Mucosa of rectum (tissue), 2 donors: ENCODE data around the gene CCSER1.
"Not testable (repeated sequence)": the region's sequence is repeated elsewhere in the genome, so short reads cannot be mapped to it uniquely, and the experiment has no call there.

ENCODE experiments used
- H3K27ac ChIP-seq, 2 donors: one replicate each; pipeline ENCODE4 v1.7.0; 2013; ENCODE audit warnings: inconsistent platforms in 2 of 2, low read depth in 2 of 2, low read length in 2 of 2
- H3K27me3 ChIP-seq, 2 donors: one replicate each; pipeline ENCODE4 v1.7.0; 2013; ENCODE audit warnings: low read length in 2 of 2; ENCODE audit not compliant: control insufficient read depth in 2 of 2, insufficient read depth in 2 of 2
- H3K36me3 ChIP-seq, 2 donors: one replicate each; pipeline ENCODE4 v1.7.0; 2013; ENCODE audit warnings: low read length in 2 of 2; ENCODE audit not compliant: control insufficient read depth in 2 of 2, insufficient read depth in 2 of 2
- H3K4me1 ChIP-seq, 2 donors: one replicate each; pipeline ENCODE4 v1.7.0; 2013; ENCODE audit warnings: low read length in 2 of 2, mild to moderate bottlenecking in 1 of 2; ENCODE audit not compliant: control insufficient read depth in 2 of 2, insufficient read depth in 2 of 2
- H3K4me3 ChIP-seq, 2 donors: one replicate each; pipeline ENCODE4 v1.7.0; 2013; ENCODE audit warnings: low read length in 2 of 2
- H3K9ac ChIP-seq, 2 donors: one replicate each; pipeline ENCODE4 v1.7.0; 2013; ENCODE audit warnings: low read length in 2 of 2, low read depth in 1 of 2, mild to moderate bottlenecking in 1 of 2
- H3K9me3 ChIP-seq, 2 donors: one replicate each; pipeline ENCODE4 v1.7.0; 2013; ENCODE audit warnings: low read length in 2 of 2; ENCODE audit not compliant: control insufficient read depth in 2 of 2
- donor health status: healthy.
- donor health status: Normal muscosa, but diverticular disease.

Gene CCSER1

DNA sequence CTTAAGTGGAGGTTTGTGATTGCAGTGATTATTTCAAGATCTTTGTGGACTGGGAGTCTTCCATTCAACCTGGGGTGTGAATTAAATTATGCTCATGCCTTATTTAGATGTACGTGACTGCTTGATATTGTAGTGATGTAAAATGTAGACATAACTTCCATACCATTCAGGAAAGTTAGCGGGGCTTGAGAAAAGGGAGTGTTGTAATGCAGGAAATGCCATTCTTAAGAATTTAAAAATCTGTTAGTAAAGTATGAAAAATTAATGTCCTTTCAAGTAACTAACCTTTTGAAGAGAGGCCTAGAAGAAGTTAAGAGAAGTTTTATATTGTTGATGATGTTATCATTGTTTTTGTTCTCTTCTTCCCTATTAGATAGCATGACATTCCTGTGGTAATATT, 318.2 kb downstream of the CCSER1 start:
- no peaks in the 10 kb centered on the region for H3K27me3 ChIP-seq
- H3K4me3 ChIP-seq: no peak overlapping the region
- no peak overlapping the region for H3K9ac ChIP-seq
- H3K4me1 ChIP-seq: no peaks in the 10 kb centered on the region
- no peaks in the 10 kb centered on the region for H3K36me3 ChIP-seq
- H3K9me3 ChIP-seq: peaks cover 0 to 3% of the 10 kb centered on the region in 2 donors
- H3K27ac ChIP-seq: no peak overlapping the region

DNA sequence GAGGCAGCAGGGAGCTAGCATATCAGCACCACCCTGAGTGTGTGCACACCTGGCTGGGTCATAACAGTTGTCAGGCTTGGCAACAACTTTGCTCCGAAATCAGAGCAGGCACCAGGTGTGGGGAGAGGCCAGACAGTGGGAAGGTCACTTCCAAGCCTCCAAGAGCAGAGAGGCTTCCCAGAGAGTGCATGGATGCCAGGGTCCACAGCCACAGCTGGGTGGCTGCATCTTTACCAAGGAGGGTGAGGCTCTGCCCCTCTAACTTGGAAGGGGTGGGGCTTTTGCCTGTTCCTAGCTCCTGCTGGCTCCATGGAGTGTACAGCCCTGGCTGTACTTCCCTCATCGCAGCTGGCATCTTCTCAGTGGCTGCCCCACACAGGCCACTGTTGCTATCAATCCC, 322.4 kb downstream of the CCSER1 start:
- no peak overlapping the region for H3K27ac ChIP-seq
- no peaks in the 10 kb centered on the region for H3K27me3 ChIP-seq
- H3K36me3 ChIP-seq: no peaks in the 10 kb centered on the region
- H3K4me3 ChIP-seq: no peak overlapping the region
- H3K9me3 ChIP-seq: peaks cover 0 to 3% of the 10 kb centered on the region in 2 donors
- no peaks in the 10 kb centered on the region for H3K4me1 ChIP-seq
- H3K9ac ChIP-seq: no peak overlapping the region

DNA sequence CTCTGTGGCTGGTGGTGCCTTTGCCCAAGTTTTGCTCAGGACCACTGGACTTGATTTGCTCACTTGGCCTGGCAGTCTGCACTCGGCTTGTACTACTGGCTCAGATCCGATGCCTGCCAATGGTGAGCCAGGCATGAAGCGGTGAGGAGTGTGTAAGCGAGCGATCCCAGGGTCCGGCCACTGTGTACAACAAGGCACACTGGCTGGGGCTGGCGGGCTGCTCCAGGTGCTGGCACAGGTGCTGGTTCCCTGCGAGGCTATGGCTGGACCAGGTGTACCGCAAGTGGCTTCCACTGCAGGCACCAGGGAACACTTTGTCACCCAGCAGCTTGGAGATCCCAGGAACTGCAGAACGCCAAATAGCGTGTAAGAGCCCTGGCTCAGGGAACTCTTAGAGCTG, 329.7 kb downstream of the CCSER1 start:
- no peak overlapping the region for H3K9ac ChIP-seq
- no peaks in the 10 kb centered on the region for H3K36me3 ChIP-seq
- H3K4me1 ChIP-seq: no peaks in the 10 kb centered on the region

DNA sequence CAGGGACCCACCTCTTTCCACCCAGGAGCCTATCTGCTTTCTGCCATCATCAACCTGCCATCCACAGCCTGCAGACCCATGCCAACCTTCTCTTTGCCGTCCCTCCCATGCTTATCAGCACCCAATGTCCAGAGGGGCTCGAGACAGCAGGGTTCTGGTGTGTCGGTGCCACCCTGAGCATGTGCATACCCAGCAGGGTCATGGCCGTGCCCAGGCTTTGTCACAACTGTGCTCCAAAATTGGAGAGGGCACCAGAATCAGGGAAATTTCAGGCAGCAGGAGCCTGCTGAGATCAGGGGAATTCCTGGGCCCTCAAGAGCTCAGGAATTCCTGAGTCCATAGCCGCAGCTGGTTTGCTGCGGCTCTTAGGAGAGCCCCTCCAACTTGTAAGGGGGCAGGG, 330.6 kb downstream of the CCSER1 start:
- no peaks in the 10 kb centered on the region for H3K27me3 ChIP-seq
- H3K4me3 ChIP-seq: no peak overlapping the region
- H3K9ac ChIP-seq: no peak overlapping the region
- peaks cover 0 to 5% of the 10 kb centered on the region in 2 donors for H3K9me3 ChIP-seq
- no peaks in the 10 kb centered on the region for H3K4me1 ChIP-seq
- no peaks in the 10 kb centered on the region for H3K36me3 ChIP-seq
- no peak overlapping the region for H3K27ac ChIP-seq

More for the DNA sequence above, 329.7 kb downstream of the CCSER1 start:
- no peak overlapping the region for H3K27ac ChIP-seq
- no peaks in the 10 kb centered on the region for H3K27me3 ChIP-seq
- no peak overlapping the region for H3K4me3 ChIP-seq
- peaks cover 0 to 5% of the 10 kb centered on the region in 2 donors for H3K9me3 ChIP-seq

DNA sequence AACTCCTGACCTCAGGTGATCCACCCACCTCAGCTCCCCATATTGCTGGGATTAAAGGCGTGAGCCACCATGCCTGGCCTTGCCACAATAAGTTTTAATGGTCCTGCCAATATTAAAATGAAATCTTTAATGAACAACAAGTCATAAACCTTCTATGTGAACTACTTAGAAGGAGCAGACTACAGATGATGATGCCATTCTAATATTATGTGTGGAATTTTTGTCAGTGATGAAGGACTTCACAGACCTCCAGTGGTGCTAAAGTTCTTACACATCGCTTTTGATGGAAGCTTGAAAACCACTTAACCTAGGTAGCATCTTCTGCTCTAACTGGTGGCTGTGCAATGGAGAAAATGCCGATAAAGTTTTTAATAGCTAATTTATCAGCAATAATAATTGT, 331.4 kb downstream of the CCSER1 start:
- Histone ChIP-seq H3K27ac (no peak overlapping the region), H3K9me3 (peaks cover 0 to 5% of the 10 kb centered on the region in 2 donors), H3K27me3 (no peaks in the 10 kb centered on the region), H3K36me3 (no peaks in the 10 kb centered on the region), H3K9ac (no peak overlapping the region), H3K4me1 (no peaks in the 10 kb centered on the region), H3K4me3 (no peak overlapping the region)

DNA sequence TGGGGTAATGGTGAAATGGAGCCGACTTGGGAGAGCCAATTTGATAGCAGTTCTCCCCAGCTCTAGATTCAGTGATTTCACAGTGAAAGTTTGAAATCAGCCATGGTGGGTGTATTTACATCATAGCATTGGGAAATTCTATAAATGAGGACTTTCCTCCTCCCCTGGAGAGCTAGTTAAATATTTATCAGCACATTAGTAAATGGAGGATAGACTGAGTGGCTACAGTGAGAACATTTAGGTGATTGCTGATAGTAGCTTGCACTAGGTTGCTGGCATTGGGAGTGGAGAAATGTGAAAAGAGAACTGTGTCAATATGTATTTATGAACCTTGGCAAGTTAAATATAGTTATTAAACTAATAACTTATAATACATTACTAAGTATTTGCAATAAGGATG, 347.3 kb downstream of the CCSER1 start:
- Histone ChIP-seq H3K4me1 (no peaks in the 10 kb centered on the region), H3K9ac (no peak overlapping the region), H3K9me3 (no peaks in the 10 kb centered on the region), H3K36me3 (no peaks in the 10 kb centered on the region), H3K4me3 (no peak overlapping the region), H3K27ac (no peak overlapping the region), H3K27me3 (no peaks in the 10 kb centered on the region)

DNA sequence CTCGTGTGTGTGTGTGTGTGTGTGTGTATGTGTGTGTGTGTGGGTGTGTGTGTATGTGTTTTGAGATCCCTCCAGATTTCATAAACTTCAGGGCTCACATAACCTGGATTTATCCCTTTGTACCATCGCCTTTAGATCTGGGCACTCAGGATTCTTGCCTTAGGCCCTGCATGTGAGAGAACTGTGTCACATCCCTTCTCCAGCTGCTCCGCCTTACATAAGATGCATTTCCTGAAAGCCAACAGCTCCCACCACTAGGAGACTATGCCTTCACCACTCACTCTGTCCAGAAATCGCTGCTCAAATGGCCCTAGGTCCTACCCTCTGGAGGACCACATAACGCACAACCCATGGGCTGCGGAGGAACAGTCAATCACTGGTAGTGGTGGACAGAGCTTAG, 348.8 kb downstream of the CCSER1 start:
- no peaks in the 10 kb centered on the region for H3K9me3 ChIP-seq
- no peak overlapping the region for H3K9ac ChIP-seq
- no peak overlapping the region for H3K4me3 ChIP-seq
- no peaks in the 10 kb centered on the region for H3K27me3 ChIP-seq
- no peaks in the 10 kb centered on the region for H3K36me3 ChIP-seq
- H3K27ac ChIP-seq: no peak overlapping the region
- H3K4me1 ChIP-seq: no peaks in the 10 kb centered on the region

DNA sequence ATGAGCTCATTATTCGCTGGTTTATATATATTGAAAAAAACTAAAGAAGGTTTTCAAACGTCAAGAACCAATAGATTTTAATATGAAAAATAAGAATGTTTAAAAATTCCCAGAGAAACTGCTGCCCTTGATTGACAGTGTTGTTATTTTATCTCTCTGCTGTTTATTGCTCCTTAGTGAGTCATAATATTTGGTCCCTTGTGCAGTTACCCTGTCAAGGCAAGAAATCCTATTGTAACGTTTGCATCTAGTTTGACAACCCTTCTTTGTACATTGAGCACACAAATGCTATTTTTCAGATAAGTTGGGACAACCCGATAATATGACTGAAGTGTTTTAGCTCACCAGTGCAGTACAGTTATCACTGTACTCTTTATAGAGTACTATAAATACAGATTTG, 349.4 kb downstream of the CCSER1 start:
- Histone ChIP-seq H3K9ac (no peak overlapping the region), H3K36me3 (no peaks in the 10 kb centered on the region), H3K27me3 (no peaks in the 10 kb centered on the region), H3K4me1 (no peaks in the 10 kb centered on the region), H3K4me3 (no peak overlapping the region), H3K9me3 (no peaks in the 10 kb centered on the region), H3K27ac (no peak overlapping the region)

DNA sequence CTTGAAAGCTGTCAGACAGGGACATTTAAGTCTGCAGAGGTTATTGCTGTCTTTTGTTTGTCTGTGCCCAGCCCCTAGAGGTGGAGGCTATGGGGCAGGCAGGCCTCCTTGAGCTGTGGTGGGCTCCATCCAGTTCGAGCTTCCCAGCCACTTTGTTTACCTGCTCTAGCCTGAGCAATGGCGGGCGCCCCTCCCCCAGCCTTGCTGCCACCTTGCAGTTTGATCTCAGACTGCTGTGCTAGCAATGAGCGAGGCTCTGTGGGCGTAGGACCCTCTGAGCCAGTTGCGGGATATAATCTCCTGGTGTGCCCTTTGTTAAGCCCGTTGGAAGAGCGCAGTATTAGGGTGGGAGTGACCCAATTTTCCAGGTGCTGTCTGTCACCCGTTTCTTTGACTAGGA, 357.7 kb downstream of the CCSER1 start:
- not testable (repeated sequence) for H3K4me1 ChIP-seq, H3K9me3 ChIP-seq, H3K27me3 ChIP-seq, H3K27ac ChIP-seq, H3K4me3 ChIP-seq, H3K9ac ChIP-seq, H3K36me3 ChIP-seq

DNA sequence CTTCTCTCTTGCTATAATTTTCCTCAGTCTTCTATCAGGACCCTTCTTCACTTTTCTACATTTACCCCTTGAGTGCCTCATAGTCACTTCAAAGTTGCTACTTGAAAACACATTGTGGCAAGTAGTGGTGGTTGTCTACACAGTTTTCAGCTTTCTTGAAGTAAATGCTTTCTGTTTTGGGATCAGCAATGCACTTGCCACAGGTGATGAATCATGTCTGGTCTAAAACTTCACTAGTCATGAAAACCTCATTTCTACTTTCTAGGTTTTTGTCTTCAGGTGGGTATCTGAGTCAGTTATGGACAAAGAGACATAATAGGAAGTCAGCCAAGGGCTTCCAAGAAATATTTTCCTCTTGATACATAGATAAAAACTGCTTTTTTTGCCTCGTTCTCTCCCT, 359.2 kb downstream of the CCSER1 start:
- Histone ChIP-seq H3K27me3 (no peaks in the 10 kb centered on the region), H3K4me3 (no peak overlapping the region), H3K9me3 (no peaks in the 10 kb centered on the region), H3K36me3 (no peaks in the 10 kb centered on the region), H3K27ac (no peak overlapping the region), H3K4me1 (no peaks in the 10 kb centered on the region), H3K9ac (no peak overlapping the region)

DNA sequence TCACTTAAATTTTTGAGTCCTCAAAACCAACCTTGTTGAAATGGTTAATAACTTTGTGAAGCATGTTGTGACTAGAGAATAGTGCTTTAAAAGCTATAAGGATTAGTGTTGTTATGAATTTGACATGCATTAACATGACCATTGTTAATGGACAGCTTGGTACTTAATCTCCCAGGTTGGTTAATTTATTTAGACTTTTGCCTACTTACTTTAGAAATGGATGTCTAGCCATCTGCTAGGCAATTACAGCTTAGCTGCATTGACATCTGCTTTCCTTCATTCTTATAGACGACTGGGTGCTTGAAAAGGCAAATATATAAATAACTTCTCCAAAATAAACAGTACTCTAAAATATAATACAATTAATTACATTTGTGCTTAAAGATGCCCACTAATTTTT, 368.0 kb downstream of the CCSER1 start:
- no peaks in the 10 kb centered on the region for H3K4me1 ChIP-seq
- no peak overlapping the region for H3K27ac ChIP-seq

More for the DNA sequence above, 368.0 kb downstream of the CCSER1 start:
- Histone ChIP-seq H3K4me3 (no peak overlapping the region), H3K9ac (no peak overlapping the region), H3K27me3 (no peaks in the 10 kb centered on the region), H3K36me3 (no peaks in the 10 kb centered on the region), H3K9me3 (no peaks in the 10 kb centered on the region)
